ENCODE data around the gene MAPK14.

DNA sequence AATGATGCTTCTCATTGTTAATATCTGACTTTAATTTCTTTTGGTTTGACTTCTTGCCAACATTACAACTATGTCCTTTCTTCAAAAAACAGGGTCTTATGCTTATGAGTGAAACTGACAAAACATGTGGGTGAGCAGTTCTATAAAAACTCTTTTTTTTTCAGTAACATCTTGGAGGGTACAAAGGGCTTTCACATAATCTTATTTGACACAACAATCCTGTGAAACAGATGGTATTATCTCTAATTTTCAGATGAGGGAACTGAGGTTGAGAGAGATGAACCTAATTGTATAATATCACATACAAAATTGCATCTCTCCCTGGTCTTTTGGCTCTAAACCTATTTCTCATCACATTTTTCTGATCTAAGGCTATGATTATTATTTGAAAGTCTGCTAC is 38.3 kb downstream of the MAPK14 start:
- TF ChIP-seq CTCF (IDR thresholded peaks at IDR 0.05; ENCODE audit: low read length), result no peak
- TF ChIP-seq EZH2 (optimal IDR thresholded peaks at IDR 0.05; ENCODE audit: low read depth, low read length), result no peak

All from MM.1S (cell line).